ENCODE data around the gene KCTD13.
A peak's percentile ranks its signal among the peaks of the same experiment; 100 is the strongest.

Gene KCTD13

DNA sequence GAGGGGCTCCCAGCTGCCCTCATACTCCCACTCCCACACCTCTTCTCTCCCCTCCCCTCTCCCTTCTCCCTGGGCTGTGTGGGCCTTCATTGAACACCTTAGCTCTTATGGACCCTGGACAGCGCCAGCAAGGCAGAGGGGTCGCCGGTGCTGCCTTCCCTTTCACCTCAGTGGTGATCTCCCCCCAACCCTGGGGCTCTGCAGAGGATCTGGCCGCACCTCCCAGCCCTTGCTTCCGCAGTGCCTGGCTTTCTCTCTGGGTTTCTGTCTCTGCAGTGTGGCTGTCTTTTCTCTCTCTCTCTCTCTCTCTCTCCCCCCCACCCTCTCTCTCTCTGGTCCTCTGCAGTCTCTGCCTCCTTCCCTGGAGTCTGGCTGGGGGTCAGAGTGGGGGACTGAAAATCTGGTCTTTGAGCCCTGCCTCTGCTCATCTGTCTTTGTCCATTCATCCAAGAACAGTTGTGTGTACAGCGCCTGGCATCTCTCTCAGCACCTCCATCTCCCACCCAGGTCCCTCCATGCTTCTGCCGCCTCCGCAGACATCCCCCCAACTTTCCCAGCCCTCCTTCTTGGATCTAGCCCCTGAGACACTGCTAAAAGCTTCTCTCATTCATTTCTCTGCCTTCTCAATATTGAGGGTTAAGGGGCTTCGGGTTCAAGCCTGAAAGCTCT, 27.8 kb downstream of the KCTD13 start:
- DNase-seq, result peak in 1 of 3 donors; percentile 16
- Histone ChIP-seq H3K4me1 (ENCODE audit: control extremely low read depth in 1 of 4, control insufficient read depth in 4 of 4, insufficient read depth in 4 of 4, low read length in 3 of 4) (peaks cover 0 to 22% (median 15%) of the 10 kb centered on the region in 4 experiments), H3K36me3 (ENCODE audit: control insufficient read depth in 4 of 4, insufficient read depth in 4 of 4, low read length in 3 of 4) (no peaks in the 10 kb centered on the region), H3K9me3 (ENCODE audit: control extremely low read depth in 1 of 5, control insufficient read depth in 4 of 5, insufficient read depth in 2 of 5, low read depth in 1 of 5, low read length in 4 of 5) (no peaks in the 10 kb centered on the region), H3K27me3 (replicated peaks in 2 of 5; ENCODE audit: control insufficient read depth in 4 of 5, insufficient read depth in 5 of 5, low read length in 4 of 5) (peaks cover 0 to 35% (median 13%) of the 10 kb centered on the region in 5 experiments), H3K4me3 (ENCODE audit: control insufficient read depth in 1 of 7, extremely low read depth in 1 of 7, insufficient read depth in 4 of 7, low read depth in 2 of 7, low read length in 6 of 7) (no peak overlapping the region), H3K27ac (ENCODE audit: insufficient read depth in 1 of 2, low read depth in 1 of 2, low read length in 2 of 2, poor library complexity in 1 of 2, severe bottlenecking in 2 of 2) (no peak overlapping the region)
- ChIA-PET CTCF (interaction anchor here (1.2 kb wide), 1 partner anchor 197 kb away, joined by 4 read pairs; no protein-coding TSS in a partner anchor), POLR2A (no interaction called here)
- 8% methylated on average over 7 of the region's 9 CpGs for WGBS (ENCODE audit: insufficient coverage)

DNA sequence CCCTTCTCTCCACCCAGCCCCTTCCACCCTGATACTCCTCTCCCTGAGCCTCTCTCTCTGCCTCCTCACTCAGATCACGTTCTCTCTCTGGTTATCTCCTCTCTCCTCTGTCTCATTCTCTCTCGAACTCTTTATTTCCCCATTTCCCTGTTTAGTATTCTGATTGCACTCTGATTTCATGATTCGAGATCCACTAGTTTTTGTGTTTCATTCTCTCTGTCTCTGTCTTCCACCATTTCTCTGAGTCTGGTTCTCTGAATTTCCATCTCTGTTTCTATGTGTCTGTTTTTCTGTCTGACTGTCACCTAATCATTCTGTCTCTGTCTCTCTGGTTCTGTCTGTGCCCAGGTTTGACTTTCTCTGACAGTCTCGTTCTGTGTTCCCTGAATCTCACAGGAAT, 28.7 kb downstream of the KCTD13 start:
- Histone ChIP-seq H3K4me1 (ENCODE audit: control extremely low read depth in 1 of 4, control insufficient read depth in 4 of 4, insufficient read depth in 4 of 4, low read length in 3 of 4) (peaks cover 0 to 22% (median 15%) of the 10 kb centered on the region in 4 experiments), H3K27me3 (replicated peaks in 2 of 5; ENCODE audit: control insufficient read depth in 4 of 5, insufficient read depth in 5 of 5, low read length in 4 of 5) (peaks cover 0 to 35% (median 13%) of the 10 kb centered on the region in 5 experiments), H3K36me3 (ENCODE audit: control insufficient read depth in 4 of 4, insufficient read depth in 4 of 4, low read length in 3 of 4) (no peaks in the 10 kb centered on the region), H3K27ac (ENCODE audit: insufficient read depth in 1 of 2, low read depth in 1 of 2, low read length in 2 of 2, poor library complexity in 1 of 2, severe bottlenecking in 2 of 2) (no peak overlapping the region), H3K9me3 (ENCODE audit: control extremely low read depth in 1 of 5, control insufficient read depth in 4 of 5, insufficient read depth in 2 of 5, low read depth in 1 of 5, low read length in 4 of 5) (no peaks in the 10 kb centered on the region), H3K4me3 (ENCODE audit: control insufficient read depth in 1 of 7, extremely low read depth in 1 of 7, insufficient read depth in 4 of 7, low read depth in 2 of 7, low read length in 6 of 7) (no peak overlapping the region)
- DNase-seq, result no peak
- CTCF ChIA-PET, result no interaction called here
- 58% methylated on average over 3 of the region's 4 CpGs for WGBS (ENCODE audit: insufficient coverage)
- POLR2A ChIA-PET, result no interaction called here

- H3K9me3 ChIP-seq (ENCODE audit: control extremely low read depth in 1 of 5, control insufficient read depth in 4 of 5, insufficient read depth in 2 of 5, low read depth in 1 of 5, low read length in 4 of 5), result no peaks in the 10 kb centered on the region
- ChIA-PET POLR2A (no interaction called here), CTCF (no interaction called here)
- DNase-seq, result no peak
- H3K36me3 ChIP-seq (ENCODE audit: control insufficient read depth in 4 of 4, insufficient read depth in 4 of 4, low read length in 3 of 4), result no peaks in the 10 kb centered on the region
- peaks cover 0 to 34% (median 13%) of the 10 kb centered on the region in 5 experiments for H3K27me3 ChIP-seq (replicated peaks in 2 of 5; ENCODE audit: control insufficient read depth in 4 of 5, insufficient read depth in 5 of 5, low read length in 4 of 5)
- H3K27ac ChIP-seq (ENCODE audit: insufficient read depth in 1 of 2, low read depth in 1 of 2, low read length in 2 of 2, poor library complexity in 1 of 2, severe bottlenecking in 2 of 2), result no peak overlapping the region
- WGBS (ENCODE audit: insufficient coverage), result 68% methylated on average over 9 of the region's 15 CpGs
- H3K4me3 ChIP-seq (ENCODE audit: control insufficient read depth in 1 of 7, extremely low read depth in 1 of 7, insufficient read depth in 4 of 7, low read depth in 2 of 7, low read length in 6 of 7), result no peak overlapping the region
- H3K4me1 ChIP-seq (ENCODE audit: control extremely low read depth in 1 of 4, control insufficient read depth in 4 of 4, insufficient read depth in 4 of 4, low read length in 3 of 4), result peaks cover 0 to 22% (median 15%) of the 10 kb centered on the region in 4 experiments
Measured at GRCh38 chr16:29896841-29897240, 29.2 kb downstream of the KCTD13 start.

GRCh38 chr16:29894352-29894751, 31.7 kb downstream of the KCTD13 start:
- POLR2A ChIA-PET, result no interaction called here
- Histone ChIP-seq H3K9me3 (ENCODE audit: control extremely low read depth in 1 of 5, control insufficient read depth in 4 of 5, insufficient read depth in 2 of 5, low read depth in 1 of 5, low read length in 4 of 5) (no peaks in the 10 kb centered on the region), H3K27me3 (replicated peaks in 2 of 5; ENCODE audit: control insufficient read depth in 4 of 5, insufficient read depth in 5 of 5, low read length in 4 of 5) (peaks cover 0 to 24% (median 11%) of the 10 kb centered on the region in 5 experiments), H3K4me1 (ENCODE audit: control extremely low read depth in 1 of 4, control insufficient read depth in 4 of 4, insufficient read depth in 4 of 4, low read length in 3 of 4) (peaks cover 0 to 10% (median 4%) of the 10 kb centered on the region in 4 experiments), H3K4me3 (ENCODE audit: control insufficient read depth in 1 of 7, extremely low read depth in 1 of 7, insufficient read depth in 4 of 7, low read depth in 2 of 7, low read length in 6 of 7) (no peak overlapping the region), H3K36me3 (ENCODE audit: control insufficient read depth in 4 of 4, insufficient read depth in 4 of 4, low read length in 3 of 4) (no peaks in the 10 kb centered on the region), H3K27ac (ENCODE audit: insufficient read depth in 1 of 2, low read depth in 1 of 2, low read length in 2 of 2, poor library complexity in 1 of 2, severe bottlenecking in 2 of 2) (no peak overlapping the region)
- WGBS (ENCODE audit: insufficient coverage), result 93% methylated on average over 3 of the region's 4 CpGs
- CTCF ChIA-PET, result interaction anchor here (0.7 kb wide), 1 partner anchor 17 kb away, joined by 3 read pairs; no protein-coding TSS in a partner anchor
- no peak for DNase-seq

DNA sequence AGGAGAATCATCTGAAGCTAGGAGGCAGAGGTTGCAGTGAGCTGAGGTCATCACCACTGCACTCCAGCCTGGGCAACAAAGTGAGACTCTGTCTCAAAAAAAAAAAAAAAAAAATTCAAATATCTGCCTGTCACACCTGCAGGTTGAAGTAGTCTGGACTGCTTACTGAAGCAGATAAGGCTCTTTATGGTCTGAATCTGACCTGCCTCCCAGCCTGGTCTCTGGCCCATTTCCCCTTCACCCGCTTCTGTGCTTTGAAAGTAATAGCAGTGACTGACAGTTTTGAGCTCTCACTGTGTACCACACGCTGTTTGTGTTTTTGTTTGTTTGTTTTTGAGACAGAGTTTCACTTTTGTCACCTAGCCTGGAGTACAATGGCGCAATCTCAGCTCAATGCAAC, 32.5 kb downstream of the KCTD13 start:
- Histone ChIP-seq H3K27me3 (replicated peaks in 2 of 5; ENCODE audit: control insufficient read depth in 4 of 5, insufficient read depth in 5 of 5, low read length in 4 of 5) (peaks cover 0 to 20% (median 11%) of the 10 kb centered on the region in 5 experiments), H3K4me3 (ENCODE audit: control insufficient read depth in 1 of 7, extremely low read depth in 1 of 7, insufficient read depth in 4 of 7, low read depth in 2 of 7, low read length in 6 of 7) (no peak overlapping the region), H3K9me3 (ENCODE audit: control extremely low read depth in 1 of 5, control insufficient read depth in 4 of 5, insufficient read depth in 2 of 5, low read depth in 1 of 5, low read length in 4 of 5) (no peaks in the 10 kb centered on the region), H3K36me3 (ENCODE audit: control insufficient read depth in 4 of 4, insufficient read depth in 4 of 4, low read length in 3 of 4) (no peaks in the 10 kb centered on the region), H3K27ac (ENCODE audit: insufficient read depth in 1 of 2, low read depth in 1 of 2, low read length in 2 of 2, poor library complexity in 1 of 2, severe bottlenecking in 2 of 2) (no peak overlapping the region), H3K4me1 (ENCODE audit: control extremely low read depth in 1 of 4, control insufficient read depth in 4 of 4, insufficient read depth in 4 of 4, low read length in 3 of 4) (peaks cover 0 to 3% (median under 1%) of the 10 kb centered on the region in 4 experiments)
- ChIA-PET CTCF (no interaction called here), POLR2A (no interaction called here)
- DNase-seq, result peak in 1 of 3 donors; percentile 16
- 84% methylated on average over 3 of the region's 3 CpGs for WGBS (ENCODE audit: insufficient coverage)

DNA sequence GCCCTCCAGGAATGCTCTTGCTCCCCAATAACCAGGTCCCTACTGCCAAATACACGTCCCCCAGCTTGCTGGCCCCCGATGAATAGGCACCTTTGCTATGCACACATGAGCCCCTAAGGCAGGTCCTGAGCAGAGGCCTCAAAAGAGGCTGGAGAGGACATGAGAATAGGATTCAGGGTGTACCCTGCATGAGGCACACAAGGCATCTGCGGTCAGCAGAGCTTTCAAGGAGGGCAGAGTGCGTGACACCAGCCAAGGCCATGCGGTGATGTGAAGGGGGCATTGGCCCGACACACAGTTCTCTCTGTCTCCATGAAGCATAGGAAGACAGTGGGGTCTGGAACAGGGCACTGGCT, 33.6 kb downstream of the KCTD13 start:
- ChIA-PET POLR2A (no interaction called here), CTCF (interaction anchor here (0.8 kb wide), 1 partner anchor 17 kb away, joined by 3 read pairs; no protein-coding TSS in a partner anchor)
- Histone ChIP-seq H3K9me3 (ENCODE audit: control extremely low read depth in 1 of 5, control insufficient read depth in 4 of 5, insufficient read depth in 2 of 5, low read depth in 1 of 5, low read length in 4 of 5) (no peaks in the 10 kb centered on the region), H3K27ac (ENCODE audit: insufficient read depth in 1 of 2, low read depth in 1 of 2, low read length in 2 of 2, poor library complexity in 1 of 2, severe bottlenecking in 2 of 2) (no peak overlapping the region), H3K4me1 (ENCODE audit: control extremely low read depth in 1 of 4, control insufficient read depth in 4 of 4, insufficient read depth in 4 of 4, low read length in 3 of 4) (no peaks in the 10 kb centered on the region), H3K27me3 (replicated peaks in 2 of 5; ENCODE audit: control insufficient read depth in 4 of 5, insufficient read depth in 5 of 5, low read length in 4 of 5) (peaks cover 0 to 9% (median 4%) of the 10 kb centered on the region in 5 experiments), H3K4me3 (ENCODE audit: control insufficient read depth in 1 of 7, extremely low read depth in 1 of 7, insufficient read depth in 4 of 7, low read depth in 2 of 7, low read length in 6 of 7) (no peak overlapping the region), H3K36me3 (ENCODE audit: control insufficient read depth in 4 of 4, insufficient read depth in 4 of 4, low read length in 3 of 4) (no peaks in the 10 kb centered on the region)
- WGBS (ENCODE audit: insufficient coverage), result 91% methylated on average over 6 of the region's 6 CpGs
- no peak for DNase-seq

DNA sequence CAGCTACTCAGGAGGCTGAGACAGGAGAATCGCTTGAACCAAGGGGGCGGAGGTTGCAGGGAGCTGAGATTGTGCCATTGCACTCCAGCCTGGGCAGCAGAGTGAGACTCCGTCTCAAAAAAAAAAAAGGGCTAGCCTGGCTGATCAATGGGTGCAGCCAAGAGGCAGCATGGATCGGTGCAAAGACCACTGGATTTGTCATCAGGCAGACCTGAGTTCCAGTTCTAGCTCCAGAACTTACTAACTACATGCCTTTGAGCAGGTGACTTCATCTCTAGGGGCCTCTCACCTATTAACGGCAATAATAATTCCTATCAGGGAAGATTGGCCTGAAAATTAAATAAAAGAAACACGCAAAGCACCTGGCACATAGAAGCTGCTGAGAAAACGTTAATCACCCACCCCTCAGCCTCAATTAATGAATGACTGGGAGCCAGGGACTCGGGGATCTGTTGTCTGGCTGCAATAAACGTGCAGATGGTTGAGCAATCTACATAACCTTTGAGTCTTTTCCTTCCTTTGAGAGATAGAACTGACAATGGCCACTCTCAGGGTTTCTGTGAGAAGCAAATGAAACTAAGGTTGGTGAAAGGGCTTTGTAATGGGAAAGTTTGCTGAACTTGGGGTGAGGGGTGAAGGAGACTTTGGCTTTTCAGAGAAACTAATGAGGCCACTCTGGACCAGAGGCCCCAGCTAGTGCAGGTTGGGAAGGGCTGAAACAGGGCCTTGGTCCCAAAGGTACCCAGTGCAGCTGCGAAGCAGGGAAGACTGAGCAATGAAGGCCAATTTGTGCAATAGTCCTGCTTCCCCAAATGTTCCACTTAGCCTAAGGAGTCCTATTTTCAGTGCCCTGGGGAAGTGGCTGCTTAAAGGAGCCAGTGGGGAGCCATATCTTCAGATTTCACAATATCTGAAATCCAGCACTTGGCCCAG, 34.2 kb downstream of the KCTD13 start:
- H3K36me3 ChIP-seq (ENCODE audit: control insufficient read depth in 4 of 4, insufficient read depth in 4 of 4, low read length in 3 of 4), result no peaks in the 10 kb centered on the region
- H3K4me1 ChIP-seq (ENCODE audit: control extremely low read depth in 1 of 4, control insufficient read depth in 4 of 4, insufficient read depth in 4 of 4, low read length in 3 of 4), result no peaks in the 10 kb centered on the region
- ChIA-PET CTCF (interaction anchor here (0.6 to 0.8 kb wide), 2 partner anchors 18 to 778 kb away, joined by 3 read pairs; no protein-coding TSS in a partner anchor), POLR2A (no interaction called here)
- H3K27me3 ChIP-seq (replicated peaks in 2 of 5; ENCODE audit: control insufficient read depth in 4 of 5, insufficient read depth in 5 of 5, low read length in 4 of 5), result peaks cover 0 to 4% (median 0%) of the 10 kb centered on the region in 5 experiments
- DNase-seq, result no peak
- no peak overlapping the region for H3K27ac ChIP-seq (ENCODE audit: insufficient read depth in 1 of 2, low read depth in 1 of 2, low read length in 2 of 2, poor library complexity in 1 of 2, severe bottlenecking in 2 of 2)
- 95% methylated on average over 10 of the region's 10 CpGs for WGBS (ENCODE audit: insufficient coverage)
- H3K4me3 ChIP-seq (ENCODE audit: control insufficient read depth in 1 of 7, extremely low read depth in 1 of 7, insufficient read depth in 4 of 7, low read depth in 2 of 7, low read length in 6 of 7), result no peak overlapping the region
- H3K9me3 ChIP-seq (ENCODE audit: control extremely low read depth in 1 of 5, control insufficient read depth in 4 of 5, insufficient read depth in 2 of 5, low read depth in 1 of 5, low read length in 4 of 5), result no peaks in the 10 kb centered on the region

All from common myeloid progenitor, CD34-positive (primary cell).